OCI-LY1 (cell line): ENCODE data around the gene PLS3.

Experiments
- EZH2 ChIP-seq: fragments of 200-600 bp; sonication (generic), shearing (Covaris generic); IDR thresholded peaks from 2 replicates; pipeline ENCODE4 v1.8.0; 2017; ENCODE audit warnings: borderline replicate concordance, mixed run types, mild to moderate bottlenecking, antibody characterized with exemption, low read length, moderate library complexity, mixed read lengths
- TF ChIP-seq, protein P1 (sequence below): fragments of 200-600 bp; sonication (generic), shearing (Covaris generic); IDR thresholded peaks from 2 replicates; pipeline ENCODE4 v1.5.1; 2017; ENCODE audit warnings: mild to moderate bottlenecking, antibody characterized with exemption, low read length, moderate library complexity, mixed read lengths

GRCh38 chrX:115584696-115585095 is 23.7 kb downstream of the PLS3 start:
- no peak for TF ChIP-seq EZH2
- TF ChIP-seq, protein P1, sequence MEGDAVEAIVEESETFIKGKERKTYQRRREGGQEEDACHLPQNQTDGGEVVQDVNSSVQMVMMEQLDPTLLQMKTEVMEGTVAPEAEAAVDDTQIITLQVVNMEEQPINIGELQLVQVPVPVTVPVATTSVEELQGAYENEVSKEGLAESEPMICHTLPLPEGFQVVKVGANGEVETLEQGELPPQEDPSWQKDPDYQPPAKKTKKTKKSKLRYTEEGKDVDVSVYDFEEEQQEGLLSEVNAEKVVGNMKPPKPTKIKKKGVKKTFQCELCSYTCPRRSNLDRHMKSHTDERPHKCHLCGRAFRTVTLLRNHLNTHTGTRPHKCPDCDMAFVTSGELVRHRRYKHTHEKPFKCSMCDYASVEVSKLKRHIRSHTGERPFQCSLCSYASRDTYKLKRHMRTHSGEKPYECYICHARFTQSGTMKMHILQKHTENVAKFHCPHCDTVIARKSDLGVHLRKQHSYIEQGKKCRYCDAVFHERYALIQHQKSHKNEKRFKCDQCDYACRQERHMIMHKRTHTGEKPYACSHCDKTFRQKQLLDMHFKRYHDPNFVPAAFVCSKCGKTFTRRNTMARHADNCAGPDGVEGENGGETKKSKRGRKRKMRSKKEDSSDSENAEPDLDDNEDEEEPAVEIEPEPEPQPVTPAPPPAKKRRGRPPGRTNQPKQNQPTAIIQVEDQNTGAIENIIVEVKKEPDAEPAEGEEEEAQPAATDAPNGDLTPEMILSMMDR: no peak
